NCI-H345 (cell line): ENCODE results near the gene MUC22.
"Not testable (repeated sequence)": the region's sequence is repeated elsewhere in the genome, so short reads cannot be mapped to it uniquely, and the experiment has no call there.

Experiments
- DNase-seq: peaks from one replicate; lab custom pipeline; 2025; lab: John Stamatoyannopoulos, UW

MUC22 gene

DNA sequence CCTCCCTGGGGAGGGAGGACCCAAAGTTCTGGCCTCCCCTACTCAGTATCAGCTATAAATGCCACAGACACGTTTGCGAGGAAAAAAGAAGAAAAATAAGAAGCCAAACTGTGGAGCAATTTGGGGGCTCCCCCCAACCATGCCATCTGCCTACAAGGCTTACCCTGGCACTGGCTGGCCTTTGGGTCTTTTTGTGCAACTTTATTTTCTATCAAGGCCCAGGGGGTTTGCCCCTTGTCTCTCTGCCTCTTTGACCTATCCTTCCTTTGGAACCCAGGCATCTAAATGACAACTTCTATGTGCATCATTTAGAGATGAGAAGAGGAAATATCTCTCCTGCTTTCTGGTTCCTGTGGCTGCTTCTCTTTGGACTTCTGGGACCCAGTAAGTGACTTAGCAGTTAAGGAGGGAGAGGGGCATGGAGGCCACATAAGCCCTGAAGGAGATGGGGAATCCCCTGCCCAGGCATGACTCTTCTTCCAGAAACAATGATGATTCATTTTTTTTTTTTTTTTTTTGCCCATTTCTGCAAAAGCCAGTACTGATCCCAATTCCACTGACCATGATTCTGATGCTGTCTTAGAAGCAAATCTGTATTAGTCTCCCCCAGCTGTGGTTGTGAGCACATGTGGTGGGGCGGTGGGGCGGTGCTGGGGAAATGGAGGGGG lies at the start of gene MUC22:
MUC22 (plus strand) TSS at position 82 of the 668 bp plus-strand sequence; CDS start at position 315, 233 bp downstream.
- DNase-seq, result no peak

DNA sequence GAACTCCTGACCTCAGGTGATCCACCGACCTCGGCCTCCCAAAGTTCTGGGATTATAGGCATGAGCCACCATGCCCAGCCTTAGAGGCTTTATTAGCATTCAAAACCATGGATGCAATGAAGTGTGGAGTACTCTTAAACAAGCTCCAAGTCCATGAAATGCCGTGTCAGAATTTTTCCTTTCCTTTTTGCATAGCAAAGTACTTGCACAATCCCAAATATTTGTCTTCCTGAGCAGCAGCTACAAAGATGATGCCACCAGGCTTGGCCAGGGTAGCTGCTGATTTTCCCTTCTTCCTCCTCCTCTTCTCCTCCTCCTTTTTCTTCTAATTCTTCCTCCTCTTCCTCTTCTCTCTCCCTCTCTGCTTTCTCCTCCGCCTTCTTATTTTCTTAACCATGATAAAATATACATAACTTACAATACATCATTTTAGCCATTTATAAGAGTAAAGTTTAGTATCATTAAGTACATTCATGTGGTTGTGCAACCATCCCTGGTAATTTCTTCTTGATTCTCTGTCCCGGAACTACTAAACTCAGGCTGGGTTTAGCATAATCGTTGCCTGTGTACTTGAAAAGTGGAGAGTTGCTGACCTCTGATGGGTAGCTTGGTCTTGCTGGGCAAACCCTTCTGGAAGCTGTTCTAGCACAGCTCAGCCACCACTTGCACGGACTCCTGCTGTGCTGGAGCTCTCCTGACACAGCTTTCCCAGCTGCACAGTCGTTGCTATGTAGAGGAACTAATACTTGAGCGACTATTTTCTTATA lies 49.2 kb upstream of the MUC22 start:
- DNase-seq, result no peak

DNA sequence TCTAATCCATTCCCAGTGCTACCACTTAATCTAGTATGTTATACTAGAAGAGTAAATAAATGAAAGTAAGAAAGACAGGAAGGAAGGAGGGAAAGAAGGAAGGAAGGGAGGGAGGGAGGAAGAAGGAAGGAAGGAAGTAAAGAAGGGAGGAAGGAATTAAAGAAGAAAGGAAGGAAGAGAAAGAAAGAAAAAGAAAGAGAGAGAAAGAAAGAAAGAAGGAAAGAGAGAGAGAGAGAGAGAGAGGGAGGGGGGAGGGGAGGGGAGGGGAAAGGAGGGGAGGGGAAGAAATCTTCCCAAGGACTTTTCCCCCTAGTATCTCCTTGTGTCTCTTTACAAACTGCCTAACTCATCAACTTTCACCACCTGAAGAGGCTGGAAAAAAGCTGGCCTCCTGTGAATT lies 47.6 kb upstream of the MUC22 start:
- no peak for DNase-seq

- DNase-seq, result no peak
These were observed 46.6 kb upstream of the MUC22 start for GRCh38 chr6:30963641-30964040.

GRCh38 chr6:30964075-30964474 lies 46.2 kb upstream of the MUC22 start:
- no peak for DNase-seq

DNA sequence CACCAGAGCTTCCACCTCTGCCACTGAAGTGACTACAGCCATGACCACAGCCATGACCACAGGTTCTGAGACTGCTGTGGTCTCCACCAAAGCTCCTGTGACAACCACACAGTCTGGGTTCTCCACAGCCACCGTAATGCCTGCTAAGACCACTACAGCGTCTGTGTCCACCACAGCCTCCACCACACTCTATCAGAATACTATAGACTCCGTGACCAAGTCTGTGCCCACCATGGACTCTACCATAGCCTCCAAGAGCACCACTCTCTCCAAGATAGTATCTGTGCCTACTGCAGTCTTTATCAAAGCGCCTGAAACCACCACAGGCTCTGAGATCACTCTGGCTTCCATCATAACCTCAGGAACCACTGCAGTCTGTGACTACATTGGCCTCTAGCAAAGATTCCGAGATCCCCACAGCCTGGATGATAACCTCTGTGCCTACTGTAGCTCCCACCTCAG lies 45.1 kb upstream of the MUC22 start:
- DNase-seq, result no peak

GRCh38 chr6:30966154-30966553 lies 44.1 kb upstream of the MUC22 start:
- no peak for DNase-seq

- not testable (repeated sequence) for DNase-seq
These were observed 41.1 kb upstream of the MUC22 start for GRCh38 chr6:30969171-30969570.

DNA sequence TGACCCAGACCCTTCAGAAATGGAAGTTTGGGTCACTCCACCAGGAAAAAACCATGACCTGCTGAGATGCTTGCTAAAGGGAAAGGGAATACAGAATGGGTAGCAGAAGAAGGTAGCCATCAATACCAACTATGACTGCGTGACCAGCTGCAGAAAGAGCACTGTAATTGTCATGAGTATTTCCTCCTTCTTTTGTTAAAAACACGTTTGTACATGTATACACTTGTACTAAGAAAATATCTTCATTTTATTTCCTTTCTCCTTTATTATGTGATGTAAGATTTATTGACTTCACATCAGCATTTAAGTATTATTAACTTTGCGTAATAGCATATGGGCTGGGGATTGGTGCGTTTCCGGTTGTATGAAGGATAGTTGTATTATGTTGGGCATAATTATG lies 39.3 kb upstream of the MUC22 start:
- DNase-seq, result no peak

- no peak for DNase-seq
These were observed 37.5 kb upstream of the MUC22 start for GRCh38 chr6:30972816-30973215.

GRCh38 chr6:30974490-30975252 lies 35.6 kb upstream of the MUC22 start:
- no peak for DNase-seq

- no peak for DNase-seq
These were observed 31.1 kb upstream of the MUC22 start for GRCh38 chr6:30979141-30979540.

- no peak for DNase-seq
These were observed 30.6 kb upstream of the MUC22 start for GRCh38 chr6:30979690-30980089.

GRCh38 chr6:30981942-30982772 lies 28.1 kb upstream of the MUC22 start:
- no peak for DNase-seq

DNA sequence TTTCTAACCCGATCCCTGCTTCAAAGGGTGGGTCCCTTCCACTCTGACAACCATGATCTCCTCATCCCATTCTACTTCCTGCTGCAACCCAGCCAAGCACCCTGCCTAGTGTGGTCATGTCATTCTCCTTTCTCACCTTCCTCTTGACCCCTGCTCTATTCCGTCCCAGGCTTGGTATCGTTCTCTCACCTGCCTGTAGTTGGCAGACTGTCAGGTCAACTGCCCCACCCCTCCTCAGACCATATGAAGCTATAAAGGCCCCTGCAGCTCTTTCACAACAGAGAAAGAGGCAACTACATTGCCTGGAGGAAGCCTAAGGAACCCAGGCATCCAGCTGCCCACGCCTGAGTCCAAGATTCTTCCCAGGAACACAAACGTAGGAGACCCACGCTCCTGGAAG lies 26.8 kb upstream of the MUC22 start, which contains the start of gene MUC21:
MUC21 (plus strand) TSS at position 280 of the 400 bp plus-strand sequence. CDS start 241 bp downstream, outside the sequence.
- DNase-seq, result no peak

GRCh38 chr6:30985490-30985889 lies 24.8 kb upstream of the MUC22 start:
- DNase-seq, result no peak

DNA sequence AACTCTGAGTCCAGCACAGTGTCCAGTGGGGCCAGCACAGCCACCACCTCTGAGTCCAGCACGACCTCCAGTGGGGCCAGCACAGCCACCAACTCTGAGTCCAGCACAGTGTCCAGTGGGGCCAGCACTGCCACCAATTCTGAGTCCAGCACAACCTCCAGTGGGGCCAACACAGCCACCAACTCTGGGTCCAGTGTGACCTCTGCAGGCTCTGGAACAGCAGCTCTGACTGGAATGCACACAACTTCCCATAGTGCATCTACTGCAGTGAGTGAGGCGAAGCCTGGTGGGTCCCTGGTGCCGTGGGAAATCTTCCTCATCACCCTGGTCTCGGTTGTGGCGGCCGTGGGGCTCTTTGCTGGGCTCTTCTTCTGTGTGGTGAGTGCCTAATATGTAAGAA lies 23.0 kb upstream of the MUC22 start:
- DNase-seq, result no peak

- DNase-seq, result no peak
These were observed 22.0 kb upstream of the MUC22 start for GRCh38 chr6:30988209-30988825.

GRCh38 chr6:30990422-30991086 lies 19.7 kb upstream of the MUC22 start:
- DNase-seq, result no peak

DNA sequence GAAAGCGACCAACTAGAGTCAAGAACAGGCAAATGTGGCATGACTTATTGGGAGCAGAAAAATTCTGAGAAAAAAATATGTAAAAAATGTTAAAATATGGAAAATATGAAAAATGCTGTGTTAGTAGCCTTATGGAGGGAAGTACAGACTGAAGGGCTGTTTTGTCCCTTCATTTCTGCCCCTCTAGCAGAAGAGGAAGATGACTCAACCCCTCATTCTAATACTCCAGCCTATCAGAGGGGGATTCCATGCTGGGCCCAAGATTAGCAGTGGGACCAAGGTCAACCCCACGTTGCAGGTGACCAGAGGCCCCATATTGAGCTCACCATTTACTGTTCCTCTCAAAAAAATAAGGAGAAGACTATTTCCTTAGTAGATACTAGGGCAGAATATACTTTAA lies 18.4 kb upstream of the MUC22 start:
- DNase-seq, result no peak

DNA sequence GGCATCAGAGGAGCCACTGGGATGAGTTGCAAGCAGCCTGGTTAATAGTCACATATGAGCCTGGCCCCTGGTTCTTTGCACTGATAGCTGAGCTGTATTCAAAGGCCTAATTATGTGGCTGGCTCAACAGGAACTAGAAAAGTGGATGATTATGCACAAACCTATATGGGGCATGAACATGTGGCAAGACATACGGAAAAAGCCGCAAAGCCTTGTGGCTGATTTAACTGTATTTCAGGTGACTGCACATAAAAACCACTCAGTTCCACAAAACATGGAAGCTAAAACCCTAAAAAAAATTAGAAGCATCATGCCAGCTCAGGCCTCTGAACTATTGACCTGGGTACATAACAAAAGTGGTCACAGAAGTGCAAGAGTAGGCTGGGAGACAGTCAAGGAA lies 13.0 kb upstream of the MUC22 start:
- DNase-seq, result no peak
